Activated T-helper 1 cell treated with Interleukin-2 at 50 U/mL for 16 hours (primary cell): ENCODE results near the gene TRIO.

Experiments
- DNase-seq: peaks from one replicate; pipeline ENCODE4 v3.0.0-alpha.2; 2020; ENCODE audit warnings: low read depth

Gene TRIO

GRCh38 chr5:14148483-14148882 is 5.3 kb downstream of the TRIO start:
- DNase-seq = no peak

- DNase-seq = no peak
Observed at GRCh38 chr5:14148890-14149671, 5.9 kb downstream of the TRIO start.

GRCh38 chr5:14149672-14150274 is 6.6 kb downstream of the TRIO start:
- DNase-seq = no peak

- no peak for DNase-seq
Observed at GRCh38 chr5:14151416-14151815, 8.3 kb downstream of the TRIO start.

GRCh38 chr5:14153071-14153864 is 10.1 kb downstream of the TRIO start:
- no peak for DNase-seq

GRCh38 chr5:14153932-14154731 is 11.0 kb downstream of the TRIO start:
- DNase-seq = no peak

GRCh38 chr5:14155075-14155474 is 11.9 kb downstream of the TRIO start:
- DNase-seq = no peak

- DNase-seq = no peak
Observed at GRCh38 chr5:14155739-14156138, 12.6 kb downstream of the TRIO start.

- DNase-seq = no peak
Observed at GRCh38 chr5:14156290-14156649, 13.1 kb downstream of the TRIO start.

GRCh38 chr5:14156650-14157492 is 13.7 kb downstream of the TRIO start:
- DNase-seq = no peak

GRCh38 chr5:14157493-14157782 is 14.3 kb downstream of the TRIO start:
- no peak for DNase-seq

GRCh38 chr5:14158890-14159666 is 15.9 kb downstream of the TRIO start:
- no peak for DNase-seq

- no peak for DNase-seq
Observed at GRCh38 chr5:14161825-14162556, 18.8 kb downstream of the TRIO start.

- DNase-seq = no peak
Observed at GRCh38 chr5:14164164-14165163, 21.3 kb downstream of the TRIO start.

GRCh38 chr5:14165375-14166106 is 22.4 kb downstream of the TRIO start:
- DNase-seq = no peak

GRCh38 chr5:14166437-14166836 is 23.3 kb downstream of the TRIO start:
- no peak for DNase-seq

- no peak for DNase-seq
Observed at GRCh38 chr5:14167211-14167845, 24.2 kb downstream of the TRIO start.
